ENCODE measurements around the gene NBEA.

The NBEA gene

DNA sequence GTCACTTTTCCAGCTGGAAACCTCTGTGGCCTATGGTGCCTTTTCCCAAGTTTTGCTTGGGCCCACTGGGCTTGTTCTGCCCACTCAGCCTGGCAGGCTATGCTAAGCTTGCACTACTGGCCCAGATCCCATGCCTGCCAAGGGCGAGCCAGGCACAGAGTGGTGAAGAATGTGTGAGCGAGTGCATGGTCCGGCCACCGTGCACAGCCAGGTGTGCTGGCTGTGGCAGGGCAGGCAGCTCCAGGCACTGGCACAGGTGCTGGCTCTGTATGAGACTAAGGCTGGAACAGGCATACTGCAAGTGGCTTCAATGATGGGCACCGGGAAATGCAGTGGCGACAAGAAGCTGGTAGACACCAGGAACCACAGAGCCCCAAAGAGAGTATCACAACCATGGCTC is 584.5 kb downstream of the NBEA start:
- no peak for DNase-seq

DNA sequence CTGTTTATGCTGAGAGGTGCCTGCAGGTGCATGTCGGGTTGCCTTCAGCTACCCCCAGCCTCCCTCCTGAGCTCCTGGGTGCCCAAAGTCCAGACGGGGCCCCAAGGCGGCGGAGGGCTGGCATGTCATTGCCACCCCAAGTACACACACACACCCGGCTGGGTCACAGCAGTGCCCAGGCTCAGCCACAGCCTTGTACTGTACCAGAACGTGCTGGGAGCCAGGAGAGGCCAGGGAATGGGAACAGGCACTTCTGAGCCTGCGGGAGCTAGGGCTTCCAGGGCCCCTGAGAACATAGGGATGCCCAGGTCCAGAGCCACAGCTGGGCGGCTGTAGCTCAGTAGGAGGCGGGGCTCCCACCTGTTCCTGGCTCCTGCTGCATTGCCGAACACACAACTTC is 585.4 kb downstream of the NBEA start:
- no peak for DNase-seq

DNA sequence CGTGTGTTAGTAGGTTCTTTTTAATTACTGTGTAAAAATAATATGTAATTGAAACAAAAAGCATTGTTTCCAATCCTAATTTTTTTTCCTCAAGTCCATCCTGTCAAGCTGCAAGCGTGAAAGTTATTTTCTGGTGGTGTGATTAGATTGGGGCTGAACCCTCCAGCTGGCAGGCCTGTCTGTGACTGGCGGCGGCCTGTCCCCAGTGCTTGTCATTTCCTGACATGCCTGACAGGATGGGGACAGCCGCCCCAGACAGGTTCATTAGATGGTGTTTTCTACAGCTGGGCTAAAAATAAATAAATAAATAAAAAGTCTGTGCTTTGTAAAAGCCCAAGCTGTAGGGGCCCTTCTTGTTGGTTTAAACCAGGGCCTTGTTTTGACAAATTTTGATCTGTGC is 588.1 kb downstream of the NBEA start:
- no peak for DNase-seq

DNA sequence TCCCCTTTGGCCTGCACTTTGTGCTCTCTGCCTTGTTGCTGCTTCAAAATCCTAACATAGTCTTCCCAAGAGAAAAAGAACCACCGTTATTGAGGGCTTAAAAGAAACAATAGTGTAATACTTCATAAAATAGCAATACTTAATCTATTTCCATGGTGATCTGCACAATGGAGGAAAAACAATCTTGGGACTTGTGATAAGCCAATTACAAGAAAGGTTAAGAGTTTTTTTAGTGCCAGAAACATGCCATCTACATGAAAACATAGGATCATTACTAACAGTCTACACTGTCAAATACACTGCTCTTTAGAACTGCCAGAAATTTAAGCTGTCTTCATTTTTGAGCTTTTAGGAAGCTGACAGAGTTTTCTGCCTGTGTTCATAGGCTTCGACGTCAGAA is 588.5 kb downstream of the NBEA start:
- DNase-seq: no peak

DNA sequence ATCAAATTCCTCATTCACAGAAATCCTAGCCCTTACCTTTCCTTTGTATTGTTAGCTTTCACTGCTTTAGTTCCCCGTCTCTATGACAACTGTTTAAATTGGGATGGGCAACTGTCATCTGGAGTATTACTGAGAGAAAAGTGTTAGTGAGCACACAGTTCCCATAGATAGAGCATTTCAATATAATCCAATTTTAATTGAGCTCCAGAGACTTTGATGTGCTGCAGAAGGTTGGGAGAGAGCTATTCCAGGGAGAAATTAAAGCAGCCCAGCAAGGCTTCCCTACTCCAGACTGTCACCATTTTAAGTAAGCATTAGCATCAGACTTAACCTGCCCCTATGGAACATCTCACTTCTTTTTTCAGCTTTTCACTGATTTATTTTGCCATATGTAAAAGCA is 589.5 kb downstream of the NBEA start:
- no peak for DNase-seq

DNA sequence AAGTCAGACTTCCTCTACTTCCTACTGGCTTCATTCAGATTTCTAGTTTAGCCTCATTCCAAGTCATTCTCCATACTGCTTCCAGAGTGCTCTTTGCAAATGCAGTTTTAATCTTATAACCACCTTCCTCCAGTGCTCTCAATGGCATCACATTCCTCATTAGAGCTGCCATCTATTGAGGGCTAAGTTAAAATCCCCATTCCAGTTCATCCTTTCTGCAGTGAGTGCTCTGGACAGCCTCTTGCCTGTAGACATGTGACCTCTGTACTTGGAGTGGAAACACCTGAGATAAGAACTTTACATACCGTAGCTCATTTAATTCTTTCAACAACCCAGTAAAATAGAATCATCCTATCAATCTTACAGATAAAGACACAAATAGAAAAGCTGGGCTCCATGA is 592.3 kb downstream of the NBEA start:
- no peak for DNase-seq

DNA sequence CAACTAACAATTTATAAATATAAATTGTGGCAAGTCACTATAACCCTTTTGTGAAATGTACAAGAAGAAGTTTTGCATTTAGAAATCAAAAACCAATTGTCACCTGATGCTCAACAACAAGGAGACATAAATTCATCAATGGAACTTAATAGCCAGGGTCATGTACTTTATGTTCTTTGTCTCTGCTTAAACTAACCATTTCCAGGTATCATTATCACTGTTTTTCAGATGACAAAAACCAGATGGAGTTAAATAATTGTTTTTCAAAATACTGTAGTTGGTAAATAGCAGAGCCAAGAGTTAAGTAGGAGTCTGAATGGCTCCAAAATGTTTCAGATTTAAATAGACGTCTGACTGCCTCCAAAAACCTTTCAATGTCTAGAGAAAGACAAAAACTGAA is 606.7 kb downstream of the NBEA start:
- DNase-seq: no peak

DNA sequence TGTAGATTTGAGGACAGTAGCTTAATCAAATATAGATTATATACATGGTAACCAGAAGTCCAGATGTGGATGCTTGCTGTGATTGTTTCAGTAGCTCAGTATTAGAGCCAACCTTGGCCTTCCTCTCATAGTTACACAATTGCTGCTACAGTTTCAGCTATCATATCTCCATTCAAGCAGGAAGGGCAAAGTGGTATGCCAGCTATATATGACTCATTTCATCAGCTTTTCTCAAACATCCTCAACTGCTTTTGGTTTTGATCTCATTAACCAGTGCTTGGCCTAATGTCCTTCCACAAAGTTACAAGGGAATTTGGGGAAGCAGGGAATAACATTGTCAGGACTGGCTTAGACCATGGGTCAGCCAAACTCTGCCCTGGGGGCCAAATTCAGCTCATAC is 607.4 kb downstream of the NBEA start:
- DNase-seq: no peak

DNA sequence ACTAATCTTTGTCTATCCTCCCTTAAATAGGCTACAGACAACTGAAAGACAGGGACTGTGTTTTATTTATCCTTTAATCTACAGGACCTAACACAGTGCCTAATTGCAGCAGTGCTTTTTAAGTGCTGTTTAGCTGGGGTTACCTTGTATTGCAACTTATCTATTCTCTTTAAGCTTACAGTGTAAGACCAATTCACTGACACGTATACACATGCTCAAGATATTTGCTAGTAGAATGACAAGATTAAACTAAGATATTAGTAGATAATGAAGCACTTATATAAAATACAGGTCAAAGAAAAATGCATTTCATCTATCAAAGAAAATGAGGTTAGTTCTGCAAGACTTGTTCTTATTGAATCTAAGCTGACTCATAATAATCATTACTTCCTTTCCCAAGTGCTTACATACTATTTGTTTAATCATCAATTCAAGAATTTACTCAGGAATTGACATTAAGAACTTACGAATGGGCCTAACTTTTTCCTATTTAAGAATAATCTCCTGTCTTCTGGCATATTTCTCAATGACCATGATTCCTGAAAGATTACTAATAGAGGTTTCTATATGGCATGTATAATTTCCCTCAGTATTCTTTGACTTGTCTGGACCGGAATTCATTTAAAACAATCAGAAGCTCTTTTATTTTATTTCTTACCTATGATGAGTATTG is 610.2 kb downstream of the NBEA start:
- DNase-seq: no peak

DNA sequence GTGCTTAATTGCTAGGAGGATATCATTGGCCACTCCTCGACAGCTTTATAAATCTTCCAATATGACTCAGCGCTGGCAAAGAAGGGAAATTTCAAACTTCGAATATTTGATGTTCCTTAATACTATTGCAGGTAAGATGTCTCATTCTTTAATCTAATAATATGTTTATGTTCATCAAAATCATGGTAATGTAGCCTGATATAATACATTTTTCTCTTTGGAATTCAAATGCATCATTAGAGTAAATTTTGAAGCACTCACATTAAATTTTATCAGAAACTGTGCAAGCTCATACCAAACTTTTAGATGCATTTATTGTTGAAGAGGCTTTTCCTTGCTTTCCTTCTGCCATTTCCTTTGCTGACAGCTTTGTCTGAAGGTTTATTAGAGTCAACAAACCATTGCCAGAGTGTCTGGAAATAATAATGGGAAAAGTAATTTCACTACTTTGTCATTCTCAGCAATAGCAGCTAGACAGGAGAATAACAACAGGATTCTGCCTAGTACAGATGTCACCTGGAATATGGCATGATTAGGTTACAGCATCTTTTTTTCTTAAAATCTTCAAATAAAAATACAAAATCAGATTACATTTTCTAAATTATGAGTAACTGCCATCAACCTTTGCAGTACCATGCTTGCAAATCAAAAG is 613.0 kb downstream of the NBEA start:
- no peak for DNase-seq

DNA sequence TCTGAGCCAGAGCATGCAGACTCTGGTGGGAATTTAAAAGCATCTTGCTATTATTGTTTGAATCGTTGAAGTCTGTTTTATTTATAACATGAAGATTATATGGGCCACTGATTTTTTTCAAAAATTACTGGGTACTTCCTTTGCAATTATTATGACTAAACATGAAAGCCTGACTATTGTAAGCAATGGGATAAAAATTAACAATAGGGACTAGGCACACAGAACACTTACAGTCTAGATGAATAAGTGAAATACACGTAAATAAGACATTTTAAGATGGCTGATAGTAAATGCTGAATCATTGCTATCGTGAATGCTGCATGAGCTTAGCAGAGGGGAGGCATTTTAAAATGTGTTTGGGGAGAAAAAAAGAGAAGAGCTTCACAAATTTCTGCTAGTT is 615.4 kb downstream of the NBEA start:
- DNase-seq: no peak

DNA sequence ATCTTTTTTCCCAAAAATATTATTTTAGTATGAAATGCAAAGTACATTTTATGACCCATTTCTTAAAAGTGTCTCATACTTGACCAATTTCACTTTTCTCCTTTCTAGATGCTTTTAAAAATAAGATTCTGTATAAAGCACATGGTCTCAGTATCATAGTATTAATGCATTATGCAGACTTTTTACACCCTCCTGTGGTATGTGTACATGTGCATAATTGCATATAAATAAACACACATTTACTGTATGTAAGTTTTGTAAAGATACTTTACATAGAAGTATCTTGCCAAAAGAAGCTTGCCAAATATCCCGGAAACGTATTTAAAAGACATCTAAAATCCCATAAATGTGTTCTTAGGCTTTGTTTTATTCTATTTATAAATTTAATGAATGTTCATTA is 619.5 kb downstream of the NBEA start:
- DNase-seq: no peak

DNA sequence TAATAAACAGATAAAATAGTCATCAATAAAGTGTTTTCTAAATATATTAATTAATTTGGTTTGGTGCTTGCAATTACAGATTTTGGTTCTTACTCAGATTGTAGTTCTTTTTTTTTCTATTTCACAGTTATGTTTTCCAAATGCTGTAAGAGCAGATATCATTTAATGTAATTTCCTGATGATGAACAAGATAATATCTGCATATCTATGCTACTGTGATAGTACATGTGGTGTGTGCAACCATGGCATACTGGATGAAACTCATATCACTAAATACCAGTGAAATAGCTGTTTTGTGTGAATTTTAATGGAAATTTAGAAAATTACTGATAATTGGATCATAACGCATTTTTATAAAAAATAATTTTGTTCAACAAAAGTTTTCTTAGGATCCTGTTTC is 623.2 kb downstream of the NBEA start:
- no peak for DNase-seq

DNA sequence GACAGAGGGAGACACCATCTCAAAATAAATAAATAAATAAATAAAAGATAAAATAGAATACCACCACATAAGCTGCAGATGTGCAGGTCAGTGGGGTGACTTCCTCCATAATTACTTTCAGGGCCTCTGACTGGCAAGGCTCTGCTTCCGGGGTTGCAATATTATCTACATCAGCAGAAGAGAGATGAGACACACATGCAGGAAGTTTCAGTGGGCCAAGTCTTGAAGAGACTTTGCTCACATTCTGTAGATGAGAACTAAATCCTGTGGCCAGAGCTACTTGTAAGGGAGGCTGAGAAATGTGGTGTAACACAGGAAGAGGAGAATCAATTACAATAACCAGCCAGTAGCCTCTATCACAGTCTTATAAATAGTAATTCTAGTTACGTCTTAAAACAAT is 624.3 kb downstream of the NBEA start:
- DNase-seq: no peak

DNA sequence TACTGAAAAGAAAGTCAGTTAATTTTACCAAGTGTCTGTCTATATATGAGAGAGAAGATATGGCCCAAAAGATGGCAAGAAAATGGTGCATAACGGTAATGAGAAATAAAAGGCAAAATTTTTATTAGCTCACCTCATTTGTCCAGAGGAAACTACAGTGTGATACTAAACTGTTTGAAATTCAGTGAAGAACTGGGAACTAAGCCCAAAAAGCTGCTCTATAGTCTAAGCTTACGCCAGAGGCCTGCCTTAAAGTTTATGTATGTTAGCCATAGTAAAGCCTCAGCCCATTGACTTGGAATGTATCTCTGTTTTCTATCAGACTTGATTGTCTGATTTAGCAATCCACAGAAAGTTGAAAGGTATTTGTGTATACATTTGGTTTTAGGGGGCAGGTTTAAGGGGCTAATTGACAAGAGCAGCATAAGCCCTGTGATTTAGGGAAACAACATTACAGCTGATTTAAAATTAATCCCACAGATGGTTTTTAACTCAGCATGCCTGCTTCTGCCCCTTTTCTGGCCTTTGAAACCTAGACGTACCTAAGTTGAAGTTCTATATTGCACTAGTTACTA is 625.4 kb downstream of the NBEA start:
- no peak for DNase-seq

DNA sequence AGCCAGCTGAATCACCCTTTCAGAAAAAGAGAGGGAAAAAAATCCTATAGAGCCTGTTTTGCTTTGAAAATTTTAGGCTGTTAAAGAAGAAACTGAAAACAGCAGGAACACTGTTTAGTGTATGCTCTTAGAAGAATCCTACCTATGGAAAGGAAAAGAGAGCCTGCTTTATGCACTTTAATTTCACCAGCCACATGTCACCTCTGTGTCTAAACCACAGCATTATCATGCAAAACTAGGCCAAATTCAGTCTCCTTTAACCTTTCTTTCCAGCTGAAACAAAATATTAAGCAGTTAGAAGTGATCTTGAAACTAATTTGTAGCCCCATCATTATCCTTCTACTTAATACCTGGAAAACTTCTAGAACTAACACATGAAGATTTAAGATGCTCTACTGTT is 631.6 kb downstream of the NBEA start:
- DNase-seq: no peak

DNA sequence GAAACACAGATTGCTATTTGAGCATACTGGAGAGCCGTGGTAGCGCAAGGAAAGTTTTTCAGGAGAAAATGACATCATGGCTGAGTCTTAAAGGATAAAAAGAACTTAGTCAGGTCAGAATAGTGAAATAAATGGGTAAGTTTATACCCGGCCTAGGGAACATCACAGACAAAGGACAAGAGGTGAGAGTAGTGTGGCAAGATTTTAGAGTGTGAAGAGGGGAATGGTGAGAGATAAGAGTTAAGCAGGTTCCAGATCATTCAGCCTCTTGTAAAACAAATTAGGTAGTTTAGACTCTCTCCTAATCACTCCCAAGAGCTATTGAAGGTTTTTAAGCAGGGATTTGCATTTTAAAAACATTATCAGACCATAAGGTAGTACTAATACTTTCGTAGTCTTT is 650.4 kb downstream of the NBEA start:
- no peak for DNase-seq

DNA sequence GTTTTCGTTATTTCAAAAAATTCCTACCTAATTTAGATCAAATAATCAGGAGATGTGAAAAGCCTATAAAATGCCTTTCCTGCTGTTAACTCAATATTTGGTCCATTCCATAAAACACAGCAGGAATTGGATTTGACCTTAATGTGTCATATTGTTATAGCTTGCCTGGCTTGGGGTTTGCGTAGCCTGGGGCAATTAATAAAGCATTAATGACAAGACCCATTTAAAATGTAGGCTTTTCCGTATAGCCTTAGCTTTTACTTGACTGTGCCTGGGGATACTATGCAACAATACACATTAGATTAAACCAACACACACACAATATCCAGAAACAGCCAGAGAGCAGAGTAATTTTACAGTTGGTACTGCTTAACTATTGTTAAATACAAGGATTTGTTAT is 651.6 kb downstream of the NBEA start:
- DNase-seq: no peak

DNA sequence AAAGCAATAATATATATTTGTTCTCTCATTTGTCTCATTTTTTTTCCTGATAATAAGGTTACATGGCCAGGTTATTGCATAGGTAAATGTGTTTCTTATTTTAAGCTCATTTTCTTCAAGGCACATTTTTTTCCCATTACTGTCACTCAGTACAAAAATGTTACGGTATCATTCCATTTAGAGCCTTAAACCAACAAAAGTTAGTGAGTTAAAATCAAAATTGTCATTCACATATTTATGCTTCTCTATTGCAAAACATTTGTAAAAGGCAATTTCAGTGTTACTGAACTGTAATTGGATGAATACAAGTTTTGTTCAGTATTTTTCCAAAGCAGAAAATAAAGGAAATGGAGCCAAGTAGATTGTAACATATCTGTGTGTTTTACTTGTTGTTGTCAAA is 652.0 kb downstream of the NBEA start:
- no peak for DNase-seq

DNA sequence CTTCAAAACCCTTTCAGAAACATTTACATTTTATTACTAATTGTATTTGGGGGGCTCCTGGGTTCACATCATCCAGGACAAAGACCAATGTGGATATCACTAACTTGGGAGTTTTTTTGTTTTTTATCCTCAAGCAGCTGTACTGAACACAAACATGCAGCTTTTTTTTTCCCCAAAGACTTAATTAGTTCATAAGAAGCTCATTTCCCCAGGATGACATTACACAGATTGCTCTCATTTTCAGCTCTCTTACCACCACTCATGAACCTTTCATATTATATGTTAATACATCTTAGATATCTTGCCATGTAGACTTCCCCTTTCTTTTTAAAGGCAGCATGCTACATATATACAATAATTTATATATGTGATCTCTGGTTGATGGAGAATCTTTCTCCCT is 653.1 kb downstream of the NBEA start:
- no peak for DNase-seq

DNA sequence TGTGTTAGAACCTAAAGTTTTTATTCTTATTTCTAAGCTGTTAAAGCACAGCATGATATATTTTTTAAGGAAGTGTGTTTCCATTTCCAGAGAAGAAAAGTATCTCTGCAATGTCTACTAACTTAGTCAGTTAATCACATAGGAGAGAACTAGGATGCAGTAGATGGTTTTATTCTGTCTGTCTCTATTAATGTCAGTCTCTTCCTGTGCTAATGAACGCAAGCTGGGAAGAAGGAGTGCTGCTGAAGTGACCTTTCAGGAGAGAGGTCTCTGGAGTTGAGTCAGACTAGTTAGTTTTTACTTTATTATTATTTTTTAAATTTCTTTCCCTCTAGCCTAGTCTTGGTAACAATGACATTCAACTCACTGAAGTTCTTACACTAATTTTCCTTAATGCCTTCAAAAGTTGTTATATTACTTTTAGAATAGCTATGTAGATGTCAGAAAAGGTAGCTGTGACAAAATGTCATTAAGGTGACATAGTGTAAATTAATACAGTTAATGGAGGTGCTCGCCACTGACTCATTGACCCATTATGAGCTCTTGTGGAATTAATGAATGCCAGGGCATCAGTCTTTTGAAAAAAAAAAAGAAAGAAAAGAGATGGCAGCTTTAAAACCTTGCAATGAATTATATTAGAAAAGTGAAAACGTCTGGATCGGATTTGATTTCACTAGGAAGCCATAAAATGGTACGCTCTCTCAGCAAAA is 654.4 kb downstream of the NBEA start:
- DNase-seq: no peak

DNA sequence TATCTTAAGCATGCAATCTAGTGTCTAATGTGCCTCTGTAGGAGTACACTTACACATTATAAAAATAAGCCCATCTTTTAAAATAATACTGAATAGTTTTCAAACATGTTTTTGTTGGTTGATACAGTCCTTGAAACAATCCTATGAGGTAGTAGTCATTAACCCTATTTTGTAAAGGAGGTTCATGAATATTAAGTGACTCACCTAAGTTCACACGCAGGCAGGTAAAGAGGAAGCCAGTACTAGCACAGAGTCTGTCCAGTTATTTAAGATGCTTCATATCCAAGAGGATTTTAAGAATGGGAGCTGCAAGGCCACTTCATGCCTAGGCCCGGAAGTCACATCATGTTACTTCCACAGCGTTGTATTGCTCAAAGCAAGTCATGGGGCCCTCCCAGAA is 655.4 kb downstream of the NBEA start:
- DNase-seq: no peak

DNA sequence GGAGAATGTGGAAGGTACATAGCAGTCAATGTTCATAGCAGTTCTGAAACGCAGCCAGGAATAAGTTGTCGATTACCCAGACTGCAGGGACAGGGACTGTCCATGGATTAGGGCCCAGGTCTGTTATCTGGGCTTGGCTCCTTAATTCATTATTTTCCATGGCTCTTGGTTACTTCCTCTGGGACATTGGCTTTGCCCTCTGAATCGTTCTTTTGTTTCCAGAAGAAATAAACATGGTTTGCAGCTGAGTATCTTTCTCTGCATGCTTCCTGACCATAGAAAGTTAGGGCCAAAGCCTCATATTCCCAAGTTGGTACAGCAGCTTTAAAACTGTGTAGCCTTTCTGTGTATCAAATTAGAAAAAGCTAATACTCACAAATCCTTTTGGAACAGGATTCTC is 656.2 kb downstream of the NBEA start:
- DNase-seq: no peak

DNA sequence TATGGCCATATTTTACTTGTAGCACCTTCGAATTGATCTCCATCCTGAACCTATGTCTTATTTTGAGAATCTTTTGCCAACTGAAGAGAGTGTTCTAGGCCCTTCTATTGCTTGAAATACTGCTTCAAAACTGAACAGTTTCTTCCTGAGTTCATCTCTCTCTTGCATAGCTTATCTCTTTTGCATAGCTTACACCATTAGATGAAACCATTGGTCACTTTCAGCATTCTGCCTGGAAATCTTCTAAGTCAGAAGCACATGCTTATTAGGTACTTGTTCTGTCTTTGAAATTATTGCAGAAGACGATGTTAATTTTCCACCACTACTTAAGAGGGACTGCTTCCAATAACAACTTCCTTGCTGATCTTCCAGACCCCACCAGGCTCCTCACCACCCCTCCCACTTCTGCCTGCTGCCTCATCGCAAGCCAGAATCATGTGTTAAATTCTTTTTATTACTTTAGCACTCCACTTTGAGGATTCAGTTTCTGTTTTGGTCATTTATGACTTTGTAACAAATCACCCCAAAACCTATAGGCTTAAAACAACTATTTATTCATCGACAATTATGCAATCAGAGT is 656.8 kb downstream of the NBEA start:
- no peak for DNase-seq

Measured in right hindlimb (tissue), 1 donor.